Tibial nerve (tissue), 4 donors: ENCODE measurements around the gene MRPS6. TPM values are rescaled to one million over a fixed set of nuclear protein-coding genes. Genes with fewer than 3 reads are reported as not detected.

ENCODE experiments used
- DNase-seq, 2 donors: peaks; one replicate each; pipeline ENCODE4 v3.0.0-alpha.2; 2019; ENCODE audit warnings: low spot score in 2 of 2
- H3K27ac ChIP-seq, 4 donors: fragments of 200-600 bp; sonication (generic) in 3 of 4; one replicate each; pipeline ENCODE4 v1.5.1; 2017 to 2019; ENCODE audit warnings: mild to moderate bottlenecking in 1 of 4
- H3K27me3 ChIP-seq, 2 donors: fragments of 200-600 bp; sonication (generic) in 1 of 2; one replicate each; pipeline versions ENCODE4 v1.5.1 to v1.6.0; 2017 to 2019
- H3K36me3 ChIP-seq, 3 donors: fragments of 200-600 bp; sonication (generic); one replicate each; pipeline ENCODE4 v1.5.1; 2018 to 2019
- H3K4me1 ChIP-seq, 4 donors: fragments of 200-600 bp; sonication (generic) in 3 of 4; one replicate each; pipeline ENCODE4 v1.5.1; 2017 to 2019
- H3K4me3 ChIP-seq, 4 donors: fragments of 200-600 bp; sonication (generic) in 3 of 4; one replicate each; pipeline ENCODE4 v1.5.1; 2017 to 2019; ENCODE audit warnings: mild to moderate bottlenecking in 1 of 4, moderate library complexity in 1 of 4
- H3K9me3 ChIP-seq, 4 donors: fragments of 200-600 bp; sonication (generic) in 3 of 4; one replicate each; pipeline ENCODE4 v1.5.1; 2017 to 2019
- CTCF ChIP-seq, 5 experiments: fragments of 200-600 bp in 3 of 5; fragments of 450-650 bp in 2 of 5; sonication (generic) in 3 of 5; IDR thresholded peaks; one replicate each; pipeline ENCODE4 v1.5.1; 2016 to 2019; ENCODE audit warnings: antibody characterized with exemption in 5 of 5, mild to moderate bottlenecking in 3 of 5, moderate library complexity in 2 of 5
- EP300 ChIP-seq, 2 donors: sonication (generic); formaldehyde crosslinking; IDR thresholded peaks; one replicate each; pipeline ENCODE4 v1.6.1; 2017; ENCODE audit warnings: antibody characterized with exemption in 2 of 2, mild to moderate bottlenecking in 1 of 2
- POLR2A ChIP-seq, 2 donors: fragments of 450-650 bp; IDR thresholded peaks; one replicate each; pipeline ENCODE4 v1.6.1; 2017; ENCODE audit warnings: antibody characterized with exemption in 2 of 2, mild to moderate bottlenecking in 2 of 2, moderate library complexity in 2 of 2
- WGBS, 2 donors: methylation state at CpG; one replicate each; pipeline ENCODE4 v1.1.5; 2018; 5-methylcytosine and 5-hydroxymethylcytosine counted together
- total RNA-seq, 4 donors: library from RNA; depleted of rRNA; stranded (reverse); fragments of >200 nt; gene quantifications; one replicate each; pipeline ENCODE4 v1.1.0, GENCODE V29; 2016

MRPS6 gene
- total RNA-seq, 4 donors from 2014 or later, result 57.9 to 69.6 (median 61.2) TPM

- Histone ChIP-seq H3K4me3 (no peak overlapping the region), H3K36me3 (peaks cover 0 to 3% (median 0%) of the 10 kb centered on the region in 3 donors), H3K4me1 (peaks cover 0 to 61% (median 5%) of the 10 kb centered on the region in 4 donors), H3K27ac (no peak overlapping the region), H3K9me3 (no peaks in the 10 kb centered on the region), H3K27me3 (no peaks in the 10 kb centered on the region)
- TF ChIP-seq POLR2A (IDR thresholded peaks at IDR 0.05) (no peak), EP300 (IDR thresholded peaks at IDR 0.05) (no peak), CTCF (IDR thresholded peaks at IDR 0.05) (no peak)
- DNase-seq, result no peak
- WGBS, 2 donors, result 86 to 89% methylated on average over 5 of the region's 5 CpGs
Observed at GRCh38 chr21:34086887-34087306, 13.5 kb downstream of the MRPS6 start.

- H3K4me1 ChIP-seq, result peaks cover 0 to 59% (median 5%) of the 10 kb centered on the region in 4 donors
- 95 to 97% methylated on average over 3 of the region's 3 CpGs for WGBS, 2 donors
- TF ChIP-seq POLR2A (IDR thresholded peaks at IDR 0.05) (no peak), CTCF (IDR thresholded peaks at IDR 0.05) (no peak), EP300 (IDR thresholded peaks at IDR 0.05) (no peak)
Observed at GRCh38 chr21:34088752-34089151, 15.4 kb downstream of the MRPS6 start.

GRCh38 chr21:34091032-34091431 is 17.7 kb downstream of the MRPS6 start:
- H3K27me3 ChIP-seq, result no peaks in the 10 kb centered on the region
- DNase-seq, result no peak
- TF ChIP-seq CTCF (IDR thresholded peaks at IDR 0.05) (no peak), POLR2A (IDR thresholded peaks at IDR 0.05) (no peak), EP300 (IDR thresholded peaks at IDR 0.05) (no peak)
- no peak overlapping the region for H3K4me3 ChIP-seq
- H3K9me3 ChIP-seq, result no peaks in the 10 kb centered on the region
- H3K36me3 ChIP-seq, result peaks cover 0 to 16% (median 0%) of the 10 kb centered on the region in 3 donors
- peaks cover 0 to 62% (median 5%) of the 10 kb centered on the region in 4 donors for H3K4me1 ChIP-seq
- 91 to 92% methylated on average over 3 of the region's 4 CpGs for WGBS, 2 donors
- peak overlapping the region in 1 of 4 donors; percentile 18 for H3K27ac ChIP-seq

More at GRCh38 chr21:34088752-34089151, 15.4 kb downstream of the MRPS6 start:
- DNase-seq, result no peak
- peaks cover 0 to 3% (median 0%) of the 10 kb centered on the region in 3 donors for H3K36me3 ChIP-seq
- H3K27me3 ChIP-seq, result no peaks in the 10 kb centered on the region
- H3K27ac ChIP-seq, result no peak overlapping the region
- H3K9me3 ChIP-seq, result no peaks in the 10 kb centered on the region
- H3K4me3 ChIP-seq, result no peak overlapping the region

GRCh38 chr21:34091607-34092006 is 18.2 kb downstream of the MRPS6 start:
- TF ChIP-seq EP300 (IDR thresholded peaks at IDR 0.05) (no peak), POLR2A (IDR thresholded peaks at IDR 0.05) (no peak), CTCF (IDR thresholded peaks at IDR 0.05) (no peak)
- Histone ChIP-seq H3K4me1 (peaks cover 0 to 65% (median 5%) of the 10 kb centered on the region in 4 donors), H3K27me3 (no peaks in the 10 kb centered on the region), H3K4me3 (no peak overlapping the region), H3K27ac (no peak overlapping the region), H3K36me3 (peaks cover 0 to 22% (median 0%) of the 10 kb centered on the region in 3 donors), H3K9me3 (no peaks in the 10 kb centered on the region)
- DNase-seq, result no peak
- WGBS, 2 donors, result 94 to 96% methylated on average over 2 of the region's 2 CpGs

- WGBS, 2 donors, result 47 to 49% methylated on average over 6 of the region's 6 CpGs
- DNase-seq, result no peak
- Histone ChIP-seq H3K27ac (peak overlapping the region in 2 of 4 donors; percentile 1 to 11), H3K4me3 (no peak overlapping the region), H3K9me3 (no peaks in the 10 kb centered on the region), H3K27me3 (no peaks in the 10 kb centered on the region), H3K36me3 (peaks cover 0 to 24% (median 0%) of the 10 kb centered on the region in 3 donors), H3K4me1 (peaks cover 0 to 68% (median 5%) of the 10 kb centered on the region in 4 donors)
- TF ChIP-seq EP300 (IDR thresholded peaks at IDR 0.05), result no peak
Observed at GRCh38 chr21:34092262-34092921, 19.0 kb downstream of the MRPS6 start.
